GM23338 (cell line): ENCODE data around the gene TRPC4AP. TPM values are rescaled to one million over a fixed set of nuclear protein-coding genes. Genes with fewer than 3 reads are reported as not detected.

Experiments
- ATAC-seq: fragments of 200-7000 bp; cut with Tn5 transposase; 3 replicates; pipeline ENCODE4 v1.9.1; 2020
- DNase-seq: peaks from one replicate; pipeline ENCODE4 v3.0.0-alpha.2; 2015; ENCODE audit warnings: low spot score
- H2AFZ ChIP-seq: fragments of 200-600 bp; sonication (generic); 2 replicates; pipeline ENCODE4 v1.8.0; 2016; ENCODE audit warnings: antibody characterized with exemption, mild to moderate bottlenecking, moderate library complexity
- H3F3A ChIP-seq: fragments of 200-600 bp; sonication (generic); replicated peaks from 2 replicates; pipeline ENCODE4 v1.8.0; 2017; ENCODE audit warnings: antibody characterized with exemption, mixed run types, low read depth
- H3K27ac ChIP-seq: fragments of 200-600 bp; sonication (generic); 2 replicates; pipeline ENCODE4 v1.6.1; 2016; ENCODE audit warnings: low read depth
- H3K27me3 ChIP-seq: fragments of 200-600 bp; sonication (generic); 2 replicates; pipeline ENCODE4 v1.8.0; 2016; ENCODE audit warnings: mild to moderate bottlenecking, mixed run types, moderate library complexity; ENCODE audit not compliant: insufficient read depth
- H3K36me3 ChIP-seq: fragments of 200-600 bp; sonication (generic); 2 replicates; pipeline ENCODE4 v1.8.0; 2016; ENCODE audit warnings: mild to moderate bottlenecking; ENCODE audit not compliant: insufficient read depth
- H3K4me1 ChIP-seq: fragments of 200-600 bp; sonication (generic); 2 replicates; pipeline ENCODE4 v1.8.0; 2016; ENCODE audit warnings: mild to moderate bottlenecking, moderate library complexity; ENCODE audit not compliant: insufficient read depth
- H3K4me2 ChIP-seq: fragments of 200-600 bp; sonication (generic); 2 replicates; pipeline ENCODE4 v1.7.1; 2017; ENCODE audit warnings: mixed run types
- H3K4me3 ChIP-seq: fragments of 200-600 bp; sonication (generic); 2 replicates; pipeline ENCODE4 v1.6.1; 2016; ENCODE audit warnings: mixed run types
- H3K79me2 ChIP-seq: fragments of 200-600 bp; sonication (generic); replicated peaks from 2 replicates; pipeline ENCODE4 v1.8.0; 2017; ENCODE audit warnings: mild to moderate bottlenecking; ENCODE audit not compliant: insufficient read depth
- H3K9me2 ChIP-seq: fragments of 200-600 bp; sonication (generic); 2 replicates; pipeline ENCODE4 v1.8.0; 2017; ENCODE audit not compliant: insufficient read depth
- H4K20me1 ChIP-seq: fragments of 200-600 bp; sonication (generic); replicated peaks from 2 replicates; pipeline ENCODE4 v1.8.0; 2017; ENCODE audit warnings: mild to moderate bottlenecking; ENCODE audit not compliant: insufficient read depth
- H3K27ac Mint-ChIP-seq: 2 replicates; pipeline ENCODE4 v1.8.0; 2020; ENCODE audit warnings: inconsistent platforms, mild to moderate bottlenecking, moderate library complexity, mixed read lengths
- H3K27me3 Mint-ChIP-seq: 3 replicates; pipeline ENCODE4 v1.8.0; 2022; ENCODE audit warnings: low read depth, mild to moderate bottlenecking, moderate library complexity, mixed read lengths, inconsistent platforms; ENCODE audit not compliant: insufficient read depth, poor library complexity
- H3K36me3 Mint-ChIP-seq: 3 replicates; pipeline ENCODE4 v1.8.0; 2021; ENCODE audit warnings: low read depth, mild to moderate bottlenecking, inconsistent platforms, moderate library complexity, mixed read lengths
- H3K4me1 Mint-ChIP-seq: 3 replicates; pipeline ENCODE4 v1.8.0; 2020; ENCODE audit warnings: mild to moderate bottlenecking, inconsistent platforms, mixed read lengths
- H3K4me3 Mint-ChIP-seq: 3 replicates; pipeline ENCODE4 v1.8.0; 2021; ENCODE audit warnings: moderate library complexity, mild to moderate bottlenecking, inconsistent platforms, mixed read lengths
- H3K9me3 Mint-ChIP-seq: 3 replicates; pipeline ENCODE4 v1.8.0; 2020; ENCODE audit warnings: moderate library complexity, mild to moderate bottlenecking, inconsistent platforms, mixed read lengths
- CREB1 ChIP-seq: fragments of 250-450 bp; sonication (Bioruptor Pico); IDR thresholded peaks from 2 replicates; pipeline ENCODE4 v1.5.0; 2020; ENCODE audit warnings: low read depth, mild to moderate bottlenecking, moderate library complexity
- CTCF ChIP-seq, 2 experiments: fragments of 200-600 bp in 1 of 2; sonication (generic) in 1 of 2; conservative IDR thresholded peaks; 2 replicates each; pipeline versions ENCODE4 v1.5.1 to v1.6.1; 2016 to 2017; ENCODE audit warnings: antibody characterized with exemption in 2 of 2, low read depth in 2 of 2, mild to moderate bottlenecking in 2 of 2, moderate library complexity in 1 of 2
- ETS1 ChIP-seq: IDR thresholded peaks from 2 replicates; pipeline ENCODE4 v1.6.1; 2016; ENCODE audit warnings: antibody characterized with exemption
- EZH2 ChIP-seq: fragments of 200-600 bp; sonication (generic); IDR thresholded peaks from one replicate; pipeline ENCODE4 v1.8.0; 2017; ENCODE audit warnings: antibody characterized with exemption, mild to moderate bottlenecking, low read depth; ENCODE audit not compliant: unreplicated experiment
- EZH2phosphoT487 ChIP-seq: fragments of 200-600 bp; sonication (generic); IDR thresholded peaks from one replicate; pipeline ENCODE4 v1.8.1; 2018; ENCODE audit warnings: antibody characterized with exemption; ENCODE audit not compliant: unreplicated experiment
- JUNB ChIP-seq: IDR thresholded peaks from one replicate; pipeline ENCODE4 v1.6.1; 2016; ENCODE audit warnings: antibody characterized with exemption; ENCODE audit not compliant: unreplicated experiment
- NANOG ChIP-seq: IDR thresholded peaks from 2 replicates; pipeline ENCODE4 v1.6.1; 2016; ENCODE audit warnings: antibody characterized with exemption, borderline replicate concordance
- POLR2AphosphoS5 ChIP-seq: IDR thresholded peaks from 2 replicates; pipeline ENCODE4 v1.6.1; 2016; ENCODE audit warnings: antibody characterized with exemption, low read depth
- REST ChIP-seq: IDR thresholded peaks from one replicate; pipeline ENCODE4 v1.6.1; 2018; ENCODE audit warnings: antibody characterized with exemption; ENCODE audit not compliant: unreplicated experiment
- STAT1 ChIP-seq: IDR thresholded peaks from one replicate; pipeline ENCODE4 v1.6.1; 2016; ENCODE audit warnings: antibody characterized with exemption; ENCODE audit not compliant: unreplicated experiment
- ZNF114 ChIP-seq: fragments of 250-450 bp; sonication (Bioruptor Pico); IDR thresholded peaks from 2 replicates; pipeline ENCODE4 v1.5.0; 2020; ENCODE audit warnings: mild to moderate bottlenecking, moderate library complexity
- ZNF331 ChIP-seq: fragments of 250-450 bp; sonication (Bioruptor Pico); IDR thresholded peaks from 2 replicates; pipeline ENCODE4 v1.5.0; 2020; ENCODE audit warnings: low read depth, mild to moderate bottlenecking, moderate library complexity
- ZNF462 ChIP-seq: fragments of 250-450 bp; sonication (Bioruptor Pico); IDR thresholded peaks from 2 replicates; pipeline ENCODE4 v1.5.0; 2020; ENCODE audit warnings: mild to moderate bottlenecking, moderate library complexity
- polyA plus RNA-seq: library from polyadenylated mRNA; unstranded; fragments of >200 nt; fragmentation: Nextera tagmentation; extraction: Ambion mirVana; gene quantifications from 2 replicates; pipeline ENCODE4 v1.2.1, GENCODE V29; 2016
- total RNA-seq: library from RNA; depleted of rRNA; stranded (reverse); fragments of >200 nt; shearing (Covaris generic); gene quantifications from 2 replicates; pipeline ENCODE4 v1.2.3, GENCODE V29; 2014

The TRPC4AP gene
- total and polyA plus RNA-seq, 2 experiments from 2014 or later: 48.8 to 89.5 TPM

GRCh38 chr20:35002426-35003210, 90.0 kb downstream of the TRPC4AP start:
- no peak overlapping the region; the same call in 1 of the 2 replicates for H3K27ac Mint-ChIP-seq

More at GRCh38 chr20:35002426-35003210, 90.0 kb downstream of the TRPC4AP start:
- Histone ChIP-seq H3F3A (0 out of 2 replicates have a peak, but pooled peaks cover 6% of the 10 kb centered on the region), H3K4me3 (no peak overlapping the region), H3K36me3 (peaks cover 13% of the 10 kb centered on the region), H3K9me2 (no peaks in the 10 kb centered on the region), H3K4me1 (no peaks in the 10 kb centered on the region), H3K4me2 (no peak overlapping the region), H3K27me3 (no peaks in the 10 kb centered on the region), H3K79me2 (no peaks in the 10 kb centered on the region), H2AFZ (no peak overlapping the region), H4K20me1 (peaks cover under 1% of the 10 kb centered on the region; the same call in 1 of the 2 replicates), H3K27ac (no peak overlapping the region)
- Mint-ChIP-seq H3K36me3 (peaks cover 53% of the 10 kb centered on the region), H3K4me1 (peaks cover 12% of the 10 kb centered on the region), H3K9me3 (peaks cover 3% of the 10 kb centered on the region; the same call in 2 of the 3 replicates), H3K27me3 (peaks cover 17% of the 10 kb centered on the region), H3K4me3 (no peak overlapping the region; the same call in 2 of the 3 replicates)
- DNase-seq: no peak
- no peak for ATAC-seq
- TF ChIP-seq NANOG (no peak), ZNF114 (CRISPR knock-in tag) (no peak), REST (no peak), STAT1 (no peak), EZH2 (no peak), CREB1 (CRISPR knock-in tag) (no peak), ZNF462 (no peak), POLR2AphosphoS5 (no peak), ETS1 (no peak), CTCF (conservative IDR thresholded peaks at IDR 0.05; ENCODE audit: low read depth in 2 of 2) (no peak), JUNB (no peak), EZH2phosphoT487 (no peak), ZNF331 (CRISPR knock-in tag) (no peak)
